Activated CD4-positive, alpha-beta T cell treated with anti-CD3 and anti-CD28 coated beads, Interleukin-2, amount 10 ng/mL, durations not matched to agents 7 days and 5 days (primary cell): ENCODE results near the gene RBM8A. TPM values are rescaled to one million over a fixed set of nuclear protein-coding genes. Genes with fewer than 3 reads are reported as not detected.
A peak's percentile ranks its signal among the peaks of the same experiment; 100 is the strongest.

Experiments used
- CTCF ChIA-PET: fragments of 350-600 bp; sonication (Branson Sonifier 250); formaldehyde crosslinking; loops from one replicate; lab custom pipeline; 2021; ENCODE audit warnings: antibody characterized with exemption; lab: Charles Lee
- POLR2A ChIA-PET: fragments of 350-600 bp; sonication (Branson Sonifier 250); formaldehyde crosslinking; loops from one replicate; lab custom pipeline; 2021; ENCODE audit warnings: antibody characterized with exemption; lab: Charles Lee
- DNase-seq: peaks from one replicate; pipeline ENCODE4 v3.0.0-alpha.2; 2020
- H3K27ac Mint-ChIP-seq: one replicate; pipeline ENCODE4 v1.8.0; 2021; ENCODE audit warnings: mild to moderate bottlenecking, moderate library complexity, mixed read lengths
- H3K27me3 Mint-ChIP-seq: one replicate; pipeline ENCODE4 v1.8.0; 2021; ENCODE audit warnings: mixed read lengths
- H3K36me3 Mint-ChIP-seq: one replicate; pipeline ENCODE4 v1.8.0; 2021; ENCODE audit warnings: low read depth, mixed read lengths
- H3K4me1 Mint-ChIP-seq: one replicate; pipeline ENCODE4 v1.8.0; 2021; ENCODE audit warnings: mixed read lengths
- H3K4me3 Mint-ChIP-seq: one replicate; pipeline ENCODE4 v1.8.0; 2021; ENCODE audit warnings: mild to moderate bottlenecking, moderate library complexity, mixed read lengths
- H3K9me3 Mint-ChIP-seq: one replicate; pipeline ENCODE4 v1.8.0; 2021; ENCODE audit warnings: mixed read lengths
- total RNA-seq, 2 experiments: library from RNA; stranded (reverse); gene quantifications; one replicate each; pipeline ENCODE4 v1.2.3, GENCODE V29; 2021

RBM8A gene
- total RNA-seq, 2 experiments from 2014 or later = 175 to 188 TPM

- Mint-ChIP-seq H3K4me1 (peaks cover 14% of the 10 kb centered on the region), H3K36me3 (no peaks in the 10 kb centered on the region), H3K9me3 (no peaks in the 10 kb centered on the region), H3K27me3 (peaks cover 30% of the 10 kb centered on the region), H3K27ac (no peak overlapping the region), H3K4me3 (peak overlapping the region; percentile 77)
- CTCF ChIA-PET = interaction anchor here (1.2 to 10.8 kb wide), 3 partner anchors 16 to 84 kb away, joined by 3 to 63 read pairs (median 11); partner anchors contain the start of gene NUDT17
- POLR2A ChIA-PET = no interaction called here
- DNase-seq = no peak
These were observed 40.9 kb downstream of the RBM8A start for GRCh38 chr1:145886390-145886789.

GRCh38 chr1:145885738-145886287 is 41.5 kb downstream of the RBM8A start, which contains the start of gene ANKRD35:
ANKRD35 (minus strand) TSS chr1:145885866; CDS start chr1:145885758, 108 bp downstream.
- H3K36me3 Mint-ChIP-seq = no peaks in the 10 kb centered on the region
- POLR2A ChIA-PET = no interaction called here
- H3K4me3 Mint-ChIP-seq = peak within 1 kb of the TSS; percentile 77
- peaks cover 14% of the 10 kb centered on the region for H3K4me1 Mint-ChIP-seq
- CTCF ChIA-PET = interaction anchor here (0.6 to 10.8 kb wide), 10 partner anchors 10 to 84 kb away, joined by 3 to 63 read pairs (median 4); partner anchors contain the start of genes LIX1L, NUDT17, PIAS3 and RBM8A
- DNase-seq = peak; percentile 92
- H3K27ac Mint-ChIP-seq = no peak within 1 kb of the TSS
- peaks cover 33% of the 10 kb centered on the region for H3K27me3 Mint-ChIP-seq
- H3K9me3 Mint-ChIP-seq = no peaks in the 10 kb centered on the region

GRCh38 chr1:145884675-145885074 is 42.6 kb downstream of the RBM8A start:
- no peaks in the 10 kb centered on the region for H3K36me3 Mint-ChIP-seq
- CTCF ChIA-PET = interaction anchor here (0.6 to 10.8 kb wide), 7 partner anchors 7 to 43 kb away, joined by 3 to 63 read pairs (median 4); partner anchors contain the start of genes NUDT17, PIAS3 and RBM8A
- POLR2A ChIA-PET = no interaction called here
- no peak overlapping the region for H3K27ac Mint-ChIP-seq
- H3K4me3 Mint-ChIP-seq = peak overlapping the region; percentile 77
- peaks cover 33% of the 10 kb centered on the region for H3K27me3 Mint-ChIP-seq
- no peak for DNase-seq
- peaks cover 14% of the 10 kb centered on the region for H3K4me1 Mint-ChIP-seq
- H3K9me3 Mint-ChIP-seq = no peaks in the 10 kb centered on the region

- Mint-ChIP-seq H3K36me3 (no peaks in the 10 kb centered on the region), H3K27me3 (peaks cover 39% of the 10 kb centered on the region), H3K4me1 (peaks cover 2% of the 10 kb centered on the region), H3K9me3 (no peaks in the 10 kb centered on the region), H3K4me3 (no peak overlapping the region), H3K27ac (no peak overlapping the region)
- ChIA-PET CTCF (interaction anchor here (1.2 to 10.8 kb wide), 3 partner anchors 9 to 16 kb away, joined by 3 to 63 read pairs (median 10); no protein-coding TSS in a partner anchor), POLR2A (no interaction called here)
- no peak for DNase-seq
These were observed 47.5 kb downstream of the RBM8A start for GRCh38 chr1:145879775-145880174.

DNA sequence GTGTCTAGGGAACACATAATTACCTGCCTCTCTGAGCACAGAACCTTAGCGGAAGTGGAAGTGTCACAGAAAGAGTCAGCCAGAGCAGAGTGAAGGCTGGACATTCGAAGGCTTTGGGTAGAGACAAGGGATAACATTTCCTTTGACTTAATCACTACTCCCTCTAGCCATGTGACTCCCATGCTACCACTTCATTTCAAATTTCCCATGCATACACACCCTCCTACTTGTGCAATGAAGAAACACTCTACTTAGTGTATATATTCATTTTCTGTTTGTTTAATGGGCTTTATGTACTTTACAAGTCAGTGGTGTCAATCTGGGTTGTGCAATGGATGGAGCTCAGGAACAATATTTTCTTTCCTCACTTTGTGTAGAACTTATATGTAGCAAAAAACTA is 48.6 kb downstream of the RBM8A start:
- Mint-ChIP-seq H3K36me3 (no peaks in the 10 kb centered on the region), H3K27ac (no peak overlapping the region), H3K4me3 (no peak overlapping the region), H3K27me3 (peaks cover 36% of the 10 kb centered on the region), H3K4me1 (no peaks in the 10 kb centered on the region), H3K9me3 (no peaks in the 10 kb centered on the region)
- POLR2A ChIA-PET = no interaction called here
- CTCF ChIA-PET = interaction anchor here (0.9 to 10.8 kb wide), 3 partner anchors 8 to 15 kb away, joined by 3 to 63 read pairs (median 3); no protein-coding TSS in a partner anchor
- DNase-seq = no peak

DNA sequence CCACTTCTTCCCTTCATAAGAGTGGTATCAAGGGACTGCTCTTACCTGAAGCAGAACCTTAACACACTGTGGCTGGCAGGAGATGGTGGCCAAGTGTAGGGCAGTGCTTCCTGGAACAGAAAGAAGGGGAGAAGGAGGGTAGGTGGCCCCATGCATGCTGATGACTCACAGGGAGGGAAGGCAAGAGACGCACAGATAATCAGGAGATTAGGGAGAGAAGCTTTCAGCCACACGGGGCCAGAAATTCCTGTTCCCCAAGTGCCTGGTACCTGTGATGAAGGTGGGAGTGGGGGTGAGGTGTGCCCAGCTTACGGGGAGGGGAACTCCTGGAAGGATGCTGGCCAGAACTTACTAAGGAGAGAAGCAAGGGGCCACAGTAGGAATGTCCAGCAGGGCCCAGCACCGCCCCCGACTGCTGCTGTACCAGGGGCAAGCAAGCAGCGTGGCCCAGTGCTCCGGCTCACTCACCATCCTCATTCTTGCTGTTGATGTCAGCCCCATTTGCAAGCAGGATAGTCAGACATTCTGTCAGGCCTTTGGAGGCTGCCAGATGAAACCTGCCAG is 49.3 kb downstream of the RBM8A start:
- peaks cover 1% of the 10 kb centered on the region for H3K4me1 Mint-ChIP-seq
- ChIA-PET CTCF (interaction anchor here (0.9 kb wide), 1 partner anchor 32 kb away, joined by 4 read pairs; the partner anchor contains the start of gene NUDT17), POLR2A (no interaction called here)
- no peak overlapping the region for H3K4me3 Mint-ChIP-seq
- no peak for DNase-seq
- no peak overlapping the region for H3K27ac Mint-ChIP-seq
- peaks cover 36% of the 10 kb centered on the region for H3K27me3 Mint-ChIP-seq
- no peaks in the 10 kb centered on the region for H3K36me3 Mint-ChIP-seq
- no peaks in the 10 kb centered on the region for H3K9me3 Mint-ChIP-seq

DNA sequence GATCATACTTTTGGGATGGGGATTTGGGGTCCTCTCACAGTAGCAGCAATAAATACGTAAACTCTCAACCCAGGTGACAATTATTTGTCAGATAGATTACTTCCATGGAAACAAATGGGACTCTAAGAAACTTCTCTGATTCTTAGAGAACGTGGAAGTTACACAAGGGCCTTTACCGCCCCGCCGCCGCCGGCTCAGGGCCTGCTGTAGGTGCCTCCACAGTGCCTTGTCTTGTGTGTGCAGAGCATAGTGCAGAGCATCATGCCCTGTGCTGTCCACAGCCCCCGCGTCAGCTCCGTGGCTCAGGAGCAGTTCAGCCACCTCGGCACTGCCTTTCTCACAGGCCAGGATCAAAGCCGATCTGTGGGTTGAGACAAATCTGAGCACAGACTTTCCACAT is 52.6 kb downstream of the RBM8A start:
- ChIA-PET POLR2A (no interaction called here), CTCF (interaction anchor here (0.7 to 1.5 kb wide), 4 partner anchors 9 to 29 kb away, joined by 3 to 4 read pairs (median 4); partner anchors contain the start of genes NUDT17 and PIAS3)
- Mint-ChIP-seq H3K4me3 (no peak overlapping the region), H3K9me3 (no peaks in the 10 kb centered on the region), H3K36me3 (no peaks in the 10 kb centered on the region), H3K27me3 (peaks cover 38% of the 10 kb centered on the region), H3K4me1 (peaks cover 18% of the 10 kb centered on the region), H3K27ac (no peak overlapping the region)
- DNase-seq = no peak

GRCh38 chr1:145871994-145872924 is 55.0 kb downstream of the RBM8A start:
- H3K4me3 Mint-ChIP-seq = peak overlapping the region; percentile 66
- peaks cover 18% of the 10 kb centered on the region for H3K4me1 Mint-ChIP-seq
- H3K27ac Mint-ChIP-seq = peak overlapping the region; percentile 63
- DNase-seq = peak; percentile 49
- H3K36me3 Mint-ChIP-seq = no peaks in the 10 kb centered on the region
- H3K9me3 Mint-ChIP-seq = no peaks in the 10 kb centered on the region
- peaks cover 50% of the 10 kb centered on the region for H3K27me3 Mint-ChIP-seq
- ChIA-PET POLR2A (interaction anchor here (0.6 to 1.1 kb wide), 2 partner anchors 13 to 16 kb away, joined by 3 read pairs; no protein-coding TSS in a partner anchor), CTCF (interaction anchor here (1.0 to 6.8 kb wide), 8 partner anchors 9 to 55 kb away, joined by 3 to 63 read pairs (median 8); partner anchors contain the start of genes ANKRD35, NUDT17, PIAS3 and RBM8A)

Other genes starting within 250 kb of the RBM8A start
- under 1 TPM; 0.25 to 0.42 TPM for gene PDZK1, start 220.1 kb downstream of the RBM8A start, total RNA-seq
- not detected for gene CD160, start 208.0 kb downstream of the RBM8A start, total RNA-seq
- gene RNF115, start 103.4 kb downstream of the RBM8A start, total RNA-seq = 10 to 100 TPM; 14.8 to 15.6 TPM
- 10 to 100 TPM; 34.5 to 38.7 TPM for gene POLR3C, start 103.3 kb downstream of the RBM8A start, total RNA-seq
- gene NUDT17, start 81.9 kb downstream of the RBM8A start, total RNA-seq = 1 to 10 TPM; 2.7 to 3.4 TPM
- gene PIAS3, start 68.4 kb downstream of the RBM8A start, total RNA-seq = 10 to 100 TPM; 17.9 to 18.8 TPM
- gene ANKRD35, start 41.6 kb downstream of the RBM8A start, total RNA-seq = under 1 TPM; 0.40 to 0.42 TPM
- 1 to 10 TPM; 1.5 to 1.9 TPM for gene ITGA10, start 17.4 kb downstream of the RBM8A start, total RNA-seq
- gene PEX11B, start 8.8 kb downstream of the RBM8A start, total RNA-seq = 10 to 100 TPM; 36.9 to 44.6 TPM
- gene LIX1L, start 30.5 kb upstream of the RBM8A start, total RNA-seq = 10 to 100 TPM; 49.5 to 57.5 TPM
- gene ANKRD34A, start 37.1 kb upstream of the RBM8A start, total RNA-seq = 1 to 10 TPM; 2.0 to 2.2 TPM
- gene POLR3GL, start 37.2 kb upstream of the RBM8A start, total RNA-seq = 10 to 100 TPM; 27.3 to 29.2 TPM
- 100 to 1,000 TPM; 240 to 262 TPM for gene TXNIP, start 69.1 kb upstream of the RBM8A start, total RNA-seq
- not detected for gene HJV, start 94.3 kb upstream of the RBM8A start, total RNA-seq
- gene NBPF10, start 217.3 kb upstream of the RBM8A start, total RNA-seq = 1 to 10 TPM; 2.7 to 2.8 TPM